CD14-positive monocyte (primary cell): ENCODE data around the gene DIPK1C. TPM values are rescaled to one million over a fixed set of nuclear protein-coding genes. Genes with fewer than 3 reads are reported as not detected.

ENCODE experiments used
- DNase-seq, 3 donors: peaks; one replicate each; pipeline ENCODE4 v3.0.0-alpha.2; 2011 to 2022
- H2AFZ ChIP-seq: 2 replicates; pipeline ENCODE4 v1.6.0; 2012; ENCODE audit warnings: mild to moderate bottlenecking, low read depth, low read length, inconsistent platforms; ENCODE audit not compliant: insufficient read depth, poor library complexity, severe bottlenecking
- H3K27ac ChIP-seq, 2 donors: 1 replicate in 1 of 2; 2 replicates in 1 of 2; pipeline ENCODE4 v1.5.1; 2012 to 2013; ENCODE audit warnings: low read length in 2 of 2, control low read depth in 1 of 2, inconsistent platforms in 1 of 2, low read depth in 1 of 2, mild to moderate bottlenecking in 1 of 2
- H3K27me3 ChIP-seq, 2 donors: one replicate each; pipeline versions ENCODE4 v1.6.0 to v1.6.1; 2011 to 2013; ENCODE audit warnings: low read length in 2 of 2; ENCODE audit not compliant: control insufficient read depth in 2 of 2, insufficient read depth in 2 of 2
- H3K36me3 ChIP-seq, 2 donors: replicated peaks in 1 of 2; 1 replicate in 1 of 2; 2 replicates in 1 of 2; pipeline versions ENCODE4 v1.5.1 to v1.6.1; 2012 to 2013; ENCODE audit warnings: low read length in 2 of 2, control low read depth in 1 of 2, inconsistent platforms in 1 of 2, mild to moderate bottlenecking in 1 of 2; ENCODE audit not compliant: insufficient read depth in 2 of 2, control insufficient read depth in 1 of 2
- H3K4me1 ChIP-seq, 2 donors: 1 replicate in 1 of 2; 2 replicates in 1 of 2; pipeline versions ENCODE4 v1.5.1 to v1.6.1; 2012 to 2013; ENCODE audit warnings: low read length in 2 of 2, control low read depth in 1 of 2, inconsistent platforms in 1 of 2, mild to moderate bottlenecking in 1 of 2, moderate library complexity in 1 of 2; ENCODE audit not compliant: insufficient read depth in 2 of 2, control insufficient read depth in 1 of 2
- H3K4me2 ChIP-seq: replicated peaks from 2 replicates; pipeline ENCODE3; 2012; ENCODE audit warnings: low read length, moderate library complexity, mild to moderate bottlenecking; ENCODE audit not compliant: poor library complexity, severe bottlenecking; ENCODE audit errors: extremely low read depth
- H3K4me3 ChIP-seq, 3 experiments: fragments of 200-600 bp in 1 of 3; sonication (generic) in 1 of 3; replicated peaks in 1 of 3; 1 replicate in 2 of 3; 2 replicates in 1 of 3; pipeline ENCODE4 v1.5.1; 2011 to 2013; ENCODE audit warnings: low read length in 3 of 3, mild to moderate bottlenecking in 3 of 3, control low read depth in 2 of 3, low read depth in 2 of 3, inconsistent platforms in 1 of 3, moderate library complexity in 1 of 3
- H3K79me2 ChIP-seq: 2 replicates; pipeline ENCODE4 v1.6.0; 2012; ENCODE audit warnings: mild to moderate bottlenecking, control low read depth, inconsistent platforms, low read length, moderate library complexity; ENCODE audit not compliant: insufficient read depth
- H3K9ac ChIP-seq: 2 replicates; pipeline ENCODE4 v1.6.0; 2017; ENCODE audit warnings: low read length, mild to moderate bottlenecking; ENCODE audit not compliant: insufficient read depth, poor library complexity, severe bottlenecking
- H3K9me3 ChIP-seq, 2 donors: replicated peaks in 1 of 2; 1 replicate in 1 of 2; 2 replicates in 1 of 2; pipeline versions ENCODE4 v1.5.1 to v1.6.1; 2012 to 2013; ENCODE audit warnings: low read length in 2 of 2, control low read depth in 1 of 2; ENCODE audit not compliant: control insufficient read depth in 1 of 2, insufficient read depth in 1 of 2
- H4K20me1 ChIP-seq: 2 replicates; pipeline ENCODE4 v1.6.0; 2012; ENCODE audit warnings: mild to moderate bottlenecking, low read length, control low read depth, moderate library complexity; ENCODE audit not compliant: insufficient read depth
- H3K27ac Mint-ChIP-seq, 7 donors: one replicate each; pipeline ENCODE4 v1.8.0; 2020; ENCODE audit warnings: mild to moderate bottlenecking in 7 of 7, mixed read lengths in 7 of 7, moderate library complexity in 6 of 7, inconsistent platforms in 2 of 7
- H3K27me3 Mint-ChIP-seq, 3 donors: one replicate each; pipeline ENCODE4 v1.8.0; 2021 to 2022; ENCODE audit warnings: low read depth in 3 of 3, mild to moderate bottlenecking in 3 of 3, mixed read lengths in 3 of 3, moderate library complexity in 3 of 3, inconsistent platforms in 1 of 3
- H3K36me3 Mint-ChIP-seq, 2 donors: one replicate each; pipeline ENCODE4 v1.8.0; 2020; ENCODE audit warnings: mixed read lengths in 2 of 2, inconsistent platforms in 1 of 2, mild to moderate bottlenecking in 1 of 2
- H3K4me1 Mint-ChIP-seq: one replicate; pipeline ENCODE4 v1.8.0; 2020; ENCODE audit warnings: mild to moderate bottlenecking, mixed read lengths
- H3K4me3 Mint-ChIP-seq, 2 donors: one replicate each; pipeline ENCODE4 v1.8.0; 2020; ENCODE audit warnings: mild to moderate bottlenecking in 2 of 2, mixed read lengths in 2 of 2, moderate library complexity in 1 of 2
- H3K9me3 Mint-ChIP-seq, 7 donors: one replicate each; pipeline ENCODE4 v1.8.0; 2020 to 2022; ENCODE audit warnings: mixed read lengths in 7 of 7, mild to moderate bottlenecking in 6 of 7, moderate library complexity in 6 of 7, inconsistent platforms in 2 of 7
- CTCF ChIP-seq: fragments of 200-600 bp; IDR thresholded peaks from one replicate; pipeline ENCODE4 v1.8.0; 2022; ENCODE audit warnings: antibody characterized with exemption, mild to moderate bottlenecking
- WGBS: methylation state at CpG from one replicate; pipeline ENCODE4 v1.1.5; 2013; ENCODE audit warnings: missing lambda C conversion rate; ENCODE audit not compliant: insufficient coverage; 5-methylcytosine and 5-hydroxymethylcytosine counted together
- intact Hi-C, 2 donors: fragments of 100-400 bp; cut with micrococcal nuclease; formaldehyde crosslinking; loops; one replicate each; pipeline versions ENCODE4 v1.15.0 to v1.15.1; 2023
- polyA plus RNA-seq, 3 donors: library from polyadenylated mRNA; depleted of rRNA in 1 of 3; unstranded in 2 of 3; stranded (reverse) in 1 of 3; fragments of 300-500 nt in 2 of 3; fragments of >200 nt in 1 of 3; fragmentation: Illumina TruSeq in 2 of 3; gene quantifications; 1 replicate in 2 of 3; 2 replicates in 1 of 3; pipeline ENCODE4 v1.2.3, GENCODE V29; 2012 to 2021

The DIPK1C gene
- polyA plus RNA-seq, 3 donors = not detected

DNA sequence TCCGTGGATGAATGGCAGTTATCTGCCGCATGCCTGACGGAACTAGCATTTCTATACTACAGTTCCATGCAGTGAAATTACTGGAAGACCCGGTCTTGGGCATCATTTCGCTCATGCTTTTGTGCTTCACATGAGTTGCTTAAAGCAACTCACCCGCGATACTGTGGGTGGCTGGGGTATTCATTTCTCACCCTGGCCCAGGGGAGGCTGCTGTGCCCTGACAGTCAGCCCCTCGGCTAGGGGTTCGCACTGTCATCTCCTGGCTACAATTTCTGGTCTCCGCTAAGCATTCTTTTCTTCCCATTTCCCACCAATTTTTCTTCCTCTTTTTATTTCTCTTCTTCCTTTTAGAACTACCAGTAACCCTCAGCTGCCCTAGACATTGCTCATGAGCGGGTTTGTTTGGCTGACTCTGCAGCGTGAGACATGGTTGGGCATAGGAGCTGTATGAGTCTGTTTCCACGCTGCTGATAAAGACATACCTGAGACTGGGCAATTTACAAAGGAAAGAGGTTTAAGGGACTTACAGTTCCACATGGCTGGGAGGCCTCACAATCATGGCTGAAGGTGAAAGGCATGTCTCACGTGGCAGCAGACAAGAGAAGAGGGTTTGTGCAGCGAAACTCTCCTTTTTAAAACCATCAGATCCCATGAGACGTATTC, 22.5 kb upstream of the DIPK1C start:
- Mint-ChIP-seq H3K36me3 (no peaks in the 10 kb centered on the region), H3K9me3 (peaks cover 0 to 7% (median 0%) of the 10 kb centered on the region in 7 donors), H3K4me1 (peaks cover 45% of the 10 kb centered on the region), H3K27ac (peak overlapping the region; percentile 71 to 94 (median 85)), H3K27me3 (peaks cover 0 to 6% (median 4%) of the 10 kb centered on the region in 3 donors), H3K4me3 (peak overlapping the region; percentile 1 to 74)
- H4K20me1 ChIP-seq = no peaks in the 10 kb centered on the region
- peak overlapping the region; percentile 88 to 92 for H3K27ac ChIP-seq
- TF ChIP-seq CTCF = no peak
- H3K9ac ChIP-seq = peak overlapping the region; percentile 57
- no peaks in the 10 kb centered on the region for H3K36me3 ChIP-seq
- H3K4me1 ChIP-seq = peaks cover 48 to 54% of the 10 kb centered on the region in 2 donors
- H3K4me3 ChIP-seq = peak overlapping the region in 1 of 3 experiments; percentile 60
- intact Hi-C loops = no loop called here
- DNase-seq = peak; percentile 54 to 78 (median 63)
- H3K79me2 ChIP-seq = no peaks in the 10 kb centered on the region
- peak overlapping the region; percentile 48 for H2AFZ ChIP-seq
- no peaks in the 10 kb centered on the region for H3K27me3 ChIP-seq
- H3K9me3 ChIP-seq = no peaks in the 10 kb centered on the region
- 64% methylated on average over 8 of the region's 16 CpGs for WGBS
- peak overlapping the region; percentile 58 for H3K4me2 ChIP-seq

DNA sequence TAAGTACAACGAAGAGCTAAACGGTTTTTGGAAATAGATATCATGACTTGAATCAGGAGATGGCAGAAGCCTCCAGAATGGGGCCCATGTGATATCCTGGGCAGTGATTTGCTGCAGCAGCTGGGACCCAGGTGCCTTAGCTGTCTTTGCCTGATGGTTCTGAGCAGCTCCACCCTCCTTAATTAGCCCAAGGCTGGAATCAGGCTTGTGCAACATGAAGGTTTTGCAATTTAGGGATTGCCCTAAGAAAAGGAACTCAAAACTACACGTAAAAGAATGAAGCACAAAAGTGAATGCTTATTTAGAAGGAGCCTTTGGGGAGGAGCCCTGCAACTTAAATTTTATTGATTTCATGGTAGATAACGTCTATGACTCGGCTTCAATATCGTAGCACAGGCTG, 21.8 kb upstream of the DIPK1C start:
- DNase-seq = peak; percentile 65 to 89 (median 69)
- Histone ChIP-seq H4K20me1 (no peaks in the 10 kb centered on the region), H3K4me2 (peak overlapping the region; percentile 58), H3K9me3 (no peaks in the 10 kb centered on the region), H3K4me1 (peaks cover 45 to 51% of the 10 kb centered on the region in 2 donors), H3K4me3 (peak overlapping the region in 1 of 3 experiments; percentile 60), H3K36me3 (no peaks in the 10 kb centered on the region), H3K27ac (peak overlapping the region; percentile 88 to 92), H3K27me3 (no peaks in the 10 kb centered on the region), H3K9ac (peak overlapping the region; percentile 57), H2AFZ (peak overlapping the region; percentile 48), H3K79me2 (no peaks in the 10 kb centered on the region)
- Mint-ChIP-seq H3K4me3 (peak overlapping the region in 1 of 2 donors; percentile 74), H3K27ac (peak overlapping the region; percentile 70 to 94 (median 85)), H3K9me3 (peaks cover 0 to 7% (median 0%) of the 10 kb centered on the region in 7 donors), H3K36me3 (no peaks in the 10 kb centered on the region), H3K4me1 (peaks cover 42% of the 10 kb centered on the region), H3K27me3 (peaks cover 0 to 6% (median 4%) of the 10 kb centered on the region in 3 donors)
- no peak for TF ChIP-seq CTCF
- intact Hi-C loops = no loop called here
- WGBS = 87% methylated on average over 2 of the region's 6 CpGs
